Cardiac fibroblast (primary cell): Measurements from ENCODE around the gene GOLGA3.
"Not testable (repeated sequence)": the region's sequence is repeated elsewhere in the genome, so short reads cannot be mapped to it uniquely, and the experiment has no call there.

Experiments used
- DNase-seq, 2 donors: peaks; one replicate each; pipeline versions ENCODE4 v3.0.0 to v3.0.0-alpha.2; 2010; ENCODE audit warnings: low read depth in 2 of 2
- H3K4me3 ChIP-seq, 2 donors: replicated peaks in 1 of 2; 1 replicate in 1 of 2; 2 replicates in 1 of 2; pipeline ENCODE4 v1.5.1; 2011; ENCODE audit warnings: low read depth in 2 of 2, low read length in 2 of 2, mild to moderate bottlenecking in 2 of 2, moderate library complexity in 1 of 2
- CTCF ChIP-seq: IDR thresholded peaks from one replicate; pipeline ENCODE4 v1.5.1; 2011; ENCODE audit warnings: low read depth, mild to moderate bottlenecking, low read length, inconsistent platforms

GOLGA3 gene

GRCh38 chr12:132781938-132782337 is 46.7 kb downstream of the GOLGA3 start:
- TF ChIP-seq CTCF: no peak
- DNase-seq: no peak

GRCh38 chr12:132779781-132780353 is 48.8 kb downstream of the GOLGA3 start:
- TF ChIP-seq CTCF: no peak
- DNase-seq: no peak
- no peak overlapping the region for H3K4me3 ChIP-seq

More at GRCh38 chr12:132781938-132782337, 46.7 kb downstream of the GOLGA3 start:
- no peak overlapping the region for H3K4me3 ChIP-seq

DNA sequence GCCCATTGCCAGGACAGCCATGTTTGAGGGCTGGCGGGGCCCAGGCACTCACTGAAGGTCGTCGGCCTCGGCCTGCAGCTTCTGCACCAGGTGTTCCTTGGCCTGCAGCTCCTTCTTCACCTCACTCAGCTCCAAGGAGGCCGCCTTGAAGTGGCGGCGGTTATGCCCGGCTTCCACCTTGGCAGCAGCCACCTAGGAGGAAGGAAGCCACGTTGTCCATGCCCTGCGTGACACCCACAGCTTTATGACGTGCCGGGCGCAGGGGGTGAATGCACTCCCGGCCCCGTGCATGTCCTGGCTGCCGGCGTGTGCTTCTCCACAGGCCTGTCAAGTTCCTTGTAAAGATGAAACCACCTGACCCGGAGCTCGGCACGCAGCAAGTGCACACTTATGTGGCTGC is 51.1 kb downstream of the GOLGA3 start:
- no peak for TF ChIP-seq CTCF
- no peak for DNase-seq
- no peak overlapping the region for H3K4me3 ChIP-seq

- no peak overlapping the region for H3K4me3 ChIP-seq
- no peak for TF ChIP-seq CTCF
- DNase-seq: peak; percentile 54 to 93
These were observed 51.7 kb downstream of the GOLGA3 start for GRCh38 chr12:132776816-132777568.

DNA sequence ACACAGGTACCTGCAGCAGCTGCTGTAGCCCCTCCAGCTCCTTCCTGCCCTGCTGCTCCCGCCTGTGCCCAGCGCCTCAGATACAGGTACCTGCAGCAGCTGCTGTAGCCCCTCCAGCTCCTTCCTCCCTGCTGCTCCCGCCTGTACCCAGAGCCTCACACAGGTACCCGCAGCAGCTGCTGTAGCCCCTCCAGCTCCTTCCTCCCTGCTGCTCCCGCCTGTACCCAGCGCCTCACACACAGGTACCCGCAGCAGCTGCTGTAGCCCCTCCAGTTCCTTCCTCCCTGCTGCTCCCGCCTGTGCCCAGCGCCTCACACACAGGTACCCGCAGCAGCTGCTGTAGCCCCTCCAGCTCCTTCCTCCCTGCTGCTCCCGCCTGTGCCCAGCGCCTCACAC is 52.4 kb downstream of the GOLGA3 start:
- DNase-seq, H3K4me3 ChIP-seq: not testable (repeated sequence)

GRCh38 chr12:132775502-132776229 is 53.0 kb downstream of the GOLGA3 start:
- DNase-seq: no peak
- no peak for TF ChIP-seq CTCF

DNA sequence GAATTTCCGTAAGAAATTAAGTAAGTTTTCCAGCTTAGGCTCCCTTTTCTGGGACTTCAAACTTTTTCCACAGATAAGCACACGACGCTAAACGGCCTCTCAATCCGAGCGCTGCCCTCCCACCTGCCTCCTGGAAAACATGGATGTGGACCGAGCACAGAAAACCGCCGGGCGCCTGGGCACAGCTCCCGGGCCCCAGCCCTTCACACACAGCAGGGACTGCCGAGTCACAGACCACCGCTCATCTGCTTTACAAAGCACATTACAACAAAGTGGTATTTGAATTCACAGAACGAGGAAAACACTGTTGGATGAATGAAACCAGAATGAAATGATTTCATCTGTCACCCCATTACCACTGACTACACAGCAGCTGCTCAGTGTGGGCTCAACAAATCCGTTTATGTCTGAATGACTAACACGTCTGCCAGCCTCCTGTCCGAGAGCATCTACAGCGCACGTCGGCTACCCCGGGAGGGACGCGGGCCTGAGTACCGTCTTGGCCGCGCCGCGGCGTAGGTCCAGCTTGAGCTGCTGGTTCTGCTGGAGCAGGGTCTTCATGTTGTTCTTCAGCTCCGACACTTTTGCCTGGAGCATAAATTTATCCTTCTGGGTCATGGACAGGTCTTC is 53.9 kb downstream of the GOLGA3 start:
- no peak for DNase-seq
- H3K4me3 ChIP-seq: no peak overlapping the region
- no peak for TF ChIP-seq CTCF

More at GRCh38 chr12:132775502-132776229, 53.0 kb downstream of the GOLGA3 start:
- no peak overlapping the region for H3K4me3 ChIP-seq
